ENCODE data around the gene RASSF1. TPM values are rescaled to one million over a fixed set of nuclear protein-coding genes. Genes with fewer than 3 reads are reported as not detected.
A peak's percentile ranks its signal among the peaks of the same experiment; 100 is the strongest.

The RASSF1 gene
- total and polyA plus RNA-seq, 10 of the 15 experiments (the other 5 are each of a cell fraction or from before 2014, with no cell fraction given) = 4.4 to 59.6 (median 37.2) TPM

DNA sequence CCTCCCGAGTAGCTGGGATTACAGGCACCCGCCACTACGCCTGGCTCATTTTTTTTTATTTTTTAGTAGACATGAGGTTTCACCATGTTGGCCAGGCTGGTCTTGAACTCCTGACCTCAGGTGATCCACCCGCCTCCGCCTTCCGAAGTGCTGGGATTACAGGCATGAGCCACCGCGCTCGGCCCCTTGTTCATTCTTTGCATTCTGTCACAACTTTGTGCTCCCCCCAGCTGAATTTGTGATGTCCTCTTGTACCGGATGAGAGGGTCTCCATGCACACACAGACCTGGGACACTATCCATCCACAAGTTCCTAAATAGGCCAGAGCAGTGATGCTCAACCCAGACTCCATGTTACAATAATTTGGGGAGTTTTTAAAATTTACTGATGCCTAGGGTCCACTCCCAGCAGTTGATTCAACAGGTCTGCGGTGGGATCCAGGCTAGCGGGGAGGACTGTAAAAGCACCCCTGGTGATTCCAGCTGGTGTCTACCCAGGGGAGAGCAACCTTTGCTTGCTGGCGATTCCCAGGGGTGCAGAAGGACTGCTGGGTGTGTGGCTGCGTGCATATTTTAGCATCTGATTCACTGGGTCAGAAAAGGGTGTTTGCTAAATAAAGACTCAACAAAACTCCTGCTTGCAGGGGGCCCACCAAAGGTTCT, 1.0 kb downstream of the RASSF1 start:
- 0 out of 2 replicates have a peak overlapping the region, but pooled peaks have one; percentile 57 for H2AFZ ChIP-seq (ENCODE audit: control insufficient read depth, low read depth, low read length)
- peak overlapping the region; percentile 96 for H3K4me3 ChIP-seq
- H3K9ac ChIP-seq (ENCODE audit: control insufficient read depth, insufficient read depth, low read length) = peak overlapping the region; percentile 86
- ChIA-PET SMC1A (ENCODE audit: uncharacterized antibody, unreplicated experiment) (interaction anchor here (0.7 to 1.6 kb wide), 3 partner anchors 10 to 469 kb away, joined by 3 to 8 read pairs (median 3); partner anchors contain the start of genes CYB561D2 and NPRL2), CTCF (interaction anchor here (1.1 to 10.5 kb wide), 4 partner anchors 9 to 41 kb away, joined by 4 to 72 read pairs (median 32); partner anchors contain the start of genes CYB561D2, HYAL2, HYAL3 and NAA80), POLR2A (interaction anchor here (0.7 to 7.0 kb wide), 5 partner anchors 10 to 604 kb away, joined by 3 to 84 read pairs (median 27); partner anchors contain the start of genes CYB561D2, GNAI2, NPRL2 and TUSC2), RAD21 (ENCODE audit: unreplicated experiment) (no interaction called here)
- FAIRE-seq (no peak), DNase-seq (ENCODE audit: low read depth, low spot score) (no peak), ATAC-seq (no peak)
- peak overlapping the region; percentile 75 for H3K4me2 ChIP-seq (ENCODE audit: control insufficient read depth, insufficient read depth)
- peaks cover 59% of the 10 kb centered on the region for H3K79me2 ChIP-seq (ENCODE audit: control insufficient read depth, insufficient read depth, low read length)
- in situ Hi-C loops (cut with MboI) = loop anchor here (10.0 kb wide), 1 partner anchor 1055 kb away; the partner anchor contains the start of gene RBM15B
- peaks cover 3% of the 10 kb centered on the region; the same call in 1 of the 2 replicates for H3K4me1 ChIP-seq (ENCODE audit: control insufficient read depth, insufficient read depth, low read length)
- H3K27me3 ChIP-seq (replicated peaks in 1 of 2; ENCODE audit: control insufficient read depth in 2 of 2, insufficient read depth in 2 of 2, low read length in 1 of 2) = no peaks in the 10 kb centered on the region
- 0 out of 2 replicates have a peak, but pooled peaks have one; percentile 12 for TF ChIP-seq NR2F1 (conservative IDR thresholded peaks at IDR 0.05)
- no peak for TF ChIP-seq PML (IDR thresholded peaks at IDR 0.05; ENCODE audit: low read length)
- TF ChIP-seq MEF2B (IDR thresholded peaks at IDR 0.05; ENCODE audit: partially characterized antibody, poor library complexity, severe bottlenecking) = peak; percentile 25
- 15% methylated on average over 14 of the region's 14 CpGs for WGBS (ENCODE audit: insufficient coverage, insufficient replicate concordance, low lambda C conversion rate, missing lambda C conversion rate)
- peak overlapping the region; percentile 92 for H3K27ac ChIP-seq (ENCODE audit: control insufficient read depth, insufficient read depth)
- H3K36me3 ChIP-seq (ENCODE audit: control insufficient read depth in 2 of 2, insufficient read depth in 2 of 2, low read length in 1 of 2) = no peaks in the 10 kb centered on the region; a peak in 2 of 4 replicates
- intact Hi-C loops (cut with micrococcal nuclease; ENCODE audit: unreplicated experiment) = loop anchor here (5.0 kb wide), 2 partner anchors 42 to 102 kb away; partner anchors contain the start of genes GNAI2, HYAL3 and NAA80
- no peaks in the 10 kb centered on the region; the same call in 1 of the 2 replicates for H4K20me1 ChIP-seq (ENCODE audit: control insufficient read depth, insufficient read depth)
- H3K9me3 ChIP-seq (replicated peaks; ENCODE audit: control insufficient read depth, insufficient read depth, low read length) = no peaks in the 10 kb centered on the region
- BruUV-seq (replicated peaks) = no TSS peak

DNA sequence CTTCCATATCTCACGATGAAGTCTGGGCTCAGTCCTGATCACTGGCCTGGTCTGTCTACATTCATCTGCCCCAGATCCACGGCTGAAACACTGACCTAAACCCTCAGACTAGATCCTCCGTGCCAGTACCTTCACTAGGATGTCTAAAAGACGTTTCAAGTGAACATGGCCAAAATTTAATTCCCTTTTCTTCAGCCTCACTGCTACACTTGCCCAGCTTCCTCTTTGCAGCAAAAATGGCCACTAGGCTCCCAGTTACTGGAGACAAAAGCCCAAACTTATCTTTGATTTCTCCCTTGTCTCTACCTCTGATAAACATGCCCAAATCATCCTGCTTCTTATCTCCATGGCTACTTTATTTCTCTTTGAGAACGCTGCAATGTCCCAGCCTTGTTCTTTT, 1.7 kb downstream of the RASSF1 start:
- SMC1A ChIA-PET (ENCODE audit: uncharacterized antibody, unreplicated experiment) = interaction anchor here (0.7 to 1.6 kb wide), 3 partner anchors 11 to 468 kb away, joined by 3 to 8 read pairs (median 3); partner anchors contain the start of genes CYB561D2 and NPRL2
- H3K4me3 ChIP-seq = peak overlapping the region; percentile 96
- RAD21 ChIA-PET (ENCODE audit: unreplicated experiment) = no interaction called here
- peak overlapping the region; percentile 52 for H2AFZ ChIP-seq (ENCODE audit: control insufficient read depth, low read depth, low read length)
- POLR2A ChIA-PET = interaction anchor here (0.6 to 7.0 kb wide), 9 partner anchors 11 to 870 kb away, joined by 3 to 84 read pairs (median 4); partner anchors contain the start of genes CYB561D2, GNAI2, NPRL2 and TUSC2
- CTCF ChIA-PET = interaction anchor here (0.6 to 10.5 kb wide), 6 partner anchors 10 to 91 kb away, joined by 3 to 72 read pairs (median 4); partner anchors contain the start of genes CYB561D2, HYAL2, HYAL3 and NAA80
- no peak for DNase-seq (ENCODE audit: low read depth, low spot score)
- peak overlapping the region; percentile 86 for H3K9ac ChIP-seq (ENCODE audit: control insufficient read depth, insufficient read depth, low read length)
- peaks cover 65% of the 10 kb centered on the region for H3K79me2 ChIP-seq (ENCODE audit: control insufficient read depth, insufficient read depth, low read length)
- H3K27me3 ChIP-seq (replicated peaks in 1 of 2; ENCODE audit: control insufficient read depth in 2 of 2, insufficient read depth in 2 of 2, low read length in 1 of 2) = no peaks in the 10 kb centered on the region
- H3K36me3 ChIP-seq (ENCODE audit: control insufficient read depth in 2 of 2, insufficient read depth in 2 of 2, low read length in 1 of 2) = peaks cover 1 to 4% of the 10 kb centered on the region in 2 experiments
- no peaks in the 10 kb centered on the region; the same call in 1 of the 2 replicates for H4K20me1 ChIP-seq (ENCODE audit: control insufficient read depth, insufficient read depth)
- TF ChIP-seq YY1 (IDR thresholded peaks at IDR 0.05; ENCODE audit: low read depth, low read length) = peak; percentile 66
- TF ChIP-seq RAD51 (IDR thresholded peaks at IDR 0.05) = no peak
- TF ChIP-seq CEBPB (IDR thresholded peaks at IDR 0.05; ENCODE audit: borderline replicate concordance in 1 of 2, low read depth in 2 of 2, low read length in 2 of 2) = no peak
- TF ChIP-seq JUND (IDR thresholded peaks at IDR 0.05; ENCODE audit: low read depth, low read length) = no peak
- TF ChIP-seq SPI1 (IDR thresholded peaks at IDR 0.05; ENCODE audit: borderline replicate concordance, insufficient read depth, low read depth, low read length) = 0 out of 2 replicates have a peak, but pooled peaks have one; percentile 21
- TF ChIP-seq NBN (IDR thresholded peaks at IDR 0.05) = no peak
- peak; percentile 37; the same call in 1 of the 2 replicates for TF ChIP-seq ZNF384 (IDR thresholded peaks at IDR 0.05; ENCODE audit: borderline replicate concordance, low read depth, low read length)
- TF ChIP-seq POLR2AphosphoS5 (IDR thresholded peaks at IDR 0.05; ENCODE audit: low read length) = no peak
- WGBS (ENCODE audit: insufficient coverage, insufficient replicate concordance, low lambda C conversion rate, missing lambda C conversion rate) = 3% methylated on average over 5 of the region's 5 CpGs
- in situ Hi-C loops (cut with MboI) = loop anchor here (10.0 kb wide), 1 partner anchor 1056 kb away; the partner anchor contains the start of gene RBM15B
- no peaks in the 10 kb centered on the region for H3K9me3 ChIP-seq (replicated peaks; ENCODE audit: control insufficient read depth, insufficient read depth, low read length)
- no TSS peak for BruUV-seq (replicated peaks)
- intact Hi-C loops (cut with micrococcal nuclease; ENCODE audit: unreplicated experiment) = loop anchor here (5.0 kb wide), 2 partner anchors 42 to 102 kb away; partner anchors contain the start of genes GNAI2, HYAL3 and NAA80
- H3K4me1 ChIP-seq (ENCODE audit: control insufficient read depth, insufficient read depth, low read length) = peaks cover 8% of the 10 kb centered on the region; the same call in 1 of the 2 replicates
- no peak for ATAC-seq
- H3K4me2 ChIP-seq (ENCODE audit: control insufficient read depth, insufficient read depth) = peak overlapping the region; percentile 75
- peak overlapping the region; percentile 92 for H3K27ac ChIP-seq (ENCODE audit: control insufficient read depth, insufficient read depth)
- no peak for FAIRE-seq

Measured in GM12878 (cell line).